HCT116 (cell line): Measurements from ENCODE around the gene LRRK1. TPM values are rescaled to one million over a fixed set of nuclear protein-coding genes. Genes with fewer than 3 reads are reported as not detected.

Source experiments
- ATAC-seq: fragments of 200-7000 bp; cut with Tn5 transposase; 2 replicates; pipeline ENCODE4 v1.9.1; 2020; ENCODE audit warnings: mild to moderate bottlenecking, moderate library complexity
- BruUV-seq: library from RNA; stranded (reverse); fragments of 400-500 nt; replicated peaks from 2 replicates; lab custom pipeline; 2021; lab: Mats Ljungman, UMichigan
- CTCF ChIA-PET: fragments of 300-600 bp; sonication (Branson Sonifier 250); formaldehyde crosslinking; loops from one replicate; lab custom pipeline; 2021; ENCODE audit warnings: antibody characterized with exemption; lab: Charles Lee
- POLR2A ChIA-PET: fragments of 300-600, 350-600 bp; sonication (Branson Sonifier 250); formaldehyde crosslinking; loops from one replicate; lab custom pipeline; 2021; ENCODE audit warnings: antibody characterized with exemption; lab: Charles Lee
- RAD21 ChIA-PET, 2 experiments: fragments of 300-600 bp; sonication (Branson Sonifier 250); formaldehyde crosslinking; loops; one replicate each; lab custom pipeline; 2023; ENCODE audit warnings: low total read pairs in 2 of 2; ENCODE audit not compliant: uncharacterized antibody in 2 of 2, unreplicated experiment in 2 of 2, low non-redundant PET in 1 of 2; lab: Charles Lee
- DNase-seq: peaks from one replicate; pipeline ENCODE4 v3.0.0-alpha.2; 2010; ENCODE audit warnings: low read depth, low spot score
- H2AFZ ChIP-seq: fragments of 200-600 bp; shearing (Covaris generic), sonication (generic); 2 replicates; pipeline ENCODE4 v1.6.1; 2017; ENCODE audit warnings: low read depth, mixed run types, mixed read lengths, antibody characterized with exemption, low read length; ENCODE audit not compliant: poor library complexity, severe bottlenecking
- H3K27ac ChIP-seq: 2 replicates; pipeline ENCODE4 v1.5.1; 2012; ENCODE audit warnings: low read depth, low read length
- H3K27me3 ChIP-seq: fragments of 200-600 bp; sonication (generic); 2 replicates; pipeline ENCODE4 v1.6.1; 2016; ENCODE audit warnings: mixed run types, low read length, mixed read lengths; ENCODE audit not compliant: insufficient read depth
- H3K36me3 ChIP-seq, 2 experiments: fragments of 200-500 bp in 1 of 2; fragments of 200-600 bp in 1 of 2; sonication (Bioruptor generic) in 1 of 2; sonication (generic) in 1 of 2; 2 replicates each; pipeline versions ENCODE4 v1.5.1 to v1.6.1; 2014 to 2016; ENCODE audit warnings: low read length in 2 of 2, inconsistent platforms in 1 of 2, mixed read lengths in 1 of 2, mixed run types in 1 of 2; ENCODE audit not compliant: insufficient read depth in 2 of 2, control insufficient read depth in 1 of 2
- H3K4me1 ChIP-seq, 2 experiments: fragments of 200-600 bp in 1 of 2; sonication (generic) in 1 of 2; 2 replicates each; pipeline versions ENCODE4 v1.5.1 to v1.6.1; 2012 to 2017; ENCODE audit warnings: low read length in 2 of 2, inconsistent platforms in 1 of 2, mild to moderate bottlenecking in 1 of 2, mixed read lengths in 1 of 2, mixed run types in 1 of 2, moderate library complexity in 1 of 2; ENCODE audit not compliant: insufficient read depth in 2 of 2, control insufficient read depth in 1 of 2
- H3K4me2 ChIP-seq: fragments of 200-600 bp; sonication (generic); 2 replicates; pipeline ENCODE4 v1.6.1; 2017; ENCODE audit warnings: mixed run types, low read length, mixed read lengths
- H3K4me3 ChIP-seq, 2 experiments: fragments of 200-600 bp in 1 of 2; sonication (generic) in 1 of 2; replicated peaks in 1 of 2; 2 replicates each; pipeline ENCODE4 v1.5.1; 2011 to 2016; ENCODE audit warnings: low read length in 2 of 2, control low read depth in 1 of 2, low read depth in 1 of 2, mild to moderate bottlenecking in 1 of 2, mixed read lengths in 1 of 2, mixed run types in 1 of 2
- H3K79me2 ChIP-seq: fragments of 200-600 bp; sonication (generic); 2 replicates; pipeline ENCODE4 v1.6.1; 2017; ENCODE audit warnings: mild to moderate bottlenecking, mixed run types, low read length, moderate library complexity, mixed read lengths; ENCODE audit not compliant: insufficient read depth
- H3K9ac ChIP-seq: fragments of 200-600 bp; sonication (generic); 2 replicates; pipeline ENCODE4 v1.6.1; 2016; ENCODE audit warnings: low read length, mixed read lengths
- H3K9me2 ChIP-seq: fragments of 200-600 bp; sonication (generic), shearing (Covaris generic); 2 replicates; pipeline ENCODE4 v1.6.1; 2017; ENCODE audit warnings: mixed run types, mild to moderate bottlenecking, moderate library complexity; ENCODE audit not compliant: insufficient read depth
- H3K9me3 ChIP-seq, 2 experiments: fragments of 200-500 bp in 1 of 2; fragments of 200-600 bp in 1 of 2; sonication (Bioruptor generic) in 1 of 2; sonication (generic) in 1 of 2; 2 replicates each; pipeline ENCODE4 v1.6.1; 2014 to 2017; ENCODE audit warnings: low read length in 2 of 2, mixed read lengths in 2 of 2, inconsistent platforms in 1 of 2, low read depth in 1 of 2, mild to moderate bottlenecking in 1 of 2, mixed run types in 1 of 2, moderate library complexity in 1 of 2; ENCODE audit not compliant: control insufficient read depth in 1 of 2, insufficient read depth in 1 of 2
- H4K20me1 ChIP-seq: fragments of 200-600 bp; sonication (generic), shearing (Covaris generic); 2 replicates; pipeline ENCODE4 v1.6.1; 2017; ENCODE audit warnings: mixed run types, mild to moderate bottlenecking, moderate library complexity; ENCODE audit not compliant: insufficient read depth
- EZH2phosphoT487 ChIP-seq: fragments of 200-600 bp; IDR thresholded peaks from 2 replicates; pipeline ENCODE4 v1.6.1; 2018; ENCODE audit warnings: antibody characterized with exemption, borderline replicate concordance
- FOSL1 ChIP-seq: IDR thresholded peaks from 2 replicates; pipeline ENCODE4 v1.6.1; 2012; ENCODE audit warnings: low read depth
- POLR2A ChIP-seq: IDR thresholded peaks from 2 replicates; pipeline ENCODE4 v1.7.0; 2011; ENCODE audit warnings: borderline replicate concordance; ENCODE audit not compliant: insufficient read depth, insufficient read length; ENCODE audit errors: extremely low read depth
- SIN3A ChIP-seq: IDR thresholded peaks from 2 replicates; pipeline ENCODE4 v1.6.1; 2012; ENCODE audit warnings: low read depth
- SRF ChIP-seq: IDR thresholded peaks from 2 replicates; pipeline ENCODE4 v1.6.1; 2012; ENCODE audit warnings: low read depth
- TCF7L2 ChIP-seq: IDR thresholded peaks from 2 replicates; pipeline ENCODE4 v1.7.0; 2011; ENCODE audit warnings: borderline replicate concordance, inconsistent platforms; ENCODE audit not compliant: insufficient read depth, insufficient read length; ENCODE audit errors: extremely low read depth
- YY1 ChIP-seq: IDR thresholded peaks from 2 replicates; pipeline ENCODE4 v1.6.1; 2011; ENCODE audit warnings: low read length, low read depth, moderate library complexity, mild to moderate bottlenecking; ENCODE audit not compliant: insufficient replicate concordance; ENCODE audit errors: extremely low read depth
- ZFX ChIP-seq: fragments of 450-650 bp; IDR thresholded peaks from 2 replicates; pipeline ENCODE4 v1.6.1; 2017
- intact Hi-C: fragments of 100-400 bp; cut with micrococcal nuclease; formaldehyde crosslinking; loops from 2 replicates; pipeline ENCODE4 v1.10.0; 2022
- total RNA-seq: library from RNA; stranded (reverse); gene quantifications from one replicate; pipeline ENCODE4 v1.2.1, GENCODE V29; 2021; ENCODE audit not compliant: unreplicated experiment
- TF ChIP-seq, protein P1 (sequence below): IDR thresholded peaks from 2 replicates; pipeline ENCODE4 v1.6.1; 2011; ENCODE audit warnings: mild to moderate bottlenecking, low read length, moderate library complexity; ENCODE audit not compliant: insufficient replicate concordance; ENCODE audit errors: extremely low read depth
- TF ChIP-seq, protein P2 (sequence below): IDR thresholded peaks from 2 replicates; pipeline ENCODE4 v1.6.1; 2012; ENCODE audit warnings: low read depth

LRRK1 gene
- total RNA-seq, 1 experiment from 2014 or later: 21.6 TPM

- intact Hi-C loops: no loop called here
- no peaks in the 10 kb centered on the region; a peak in 1 of 4 replicates for H3K9me3 ChIP-seq
- no peaks in the 10 kb centered on the region for H3K36me3 ChIP-seq
- ATAC-seq (no peak), DNase-seq (no peak)
- H3K27ac ChIP-seq: no peak overlapping the region
- no TSS peak for BruUV-seq
- H3K9ac ChIP-seq: no peak overlapping the region
- no peaks in the 10 kb centered on the region for H3K4me1 ChIP-seq
- H3K27me3 ChIP-seq: no peaks in the 10 kb centered on the region
- no peak overlapping the region for H2AFZ ChIP-seq
- H3K79me2 ChIP-seq: no peaks in the 10 kb centered on the region
- no peaks in the 10 kb centered on the region for H4K20me1 ChIP-seq
- no peaks in the 10 kb centered on the region for H3K9me2 ChIP-seq
- no peak overlapping the region for H3K4me3 ChIP-seq
- RAD21 ChIA-PET: no interaction called here
- POLR2A ChIA-PET: no interaction called here
- TF ChIP-seq EZH2phosphoT487 (no peak), SIN3A (no peak)
- H3K4me2 ChIP-seq: no peak overlapping the region
- CTCF ChIA-PET: no interaction called here
Measured at GRCh38 chr15:101113114-101114005, 194.2 kb downstream of the LRRK1 start.

GRCh38 chr15:101114166-101114565 is 195.0 kb downstream of the LRRK1 start:
- DNase-seq (no peak), ATAC-seq (no peak)
- H3K36me3 ChIP-seq: no peaks in the 10 kb centered on the region
- no peaks in the 10 kb centered on the region for H3K79me2 ChIP-seq
- RAD21 ChIA-PET: no interaction called here
- H3K4me1 ChIP-seq: no peaks in the 10 kb centered on the region
- no peak overlapping the region for H3K9ac ChIP-seq
- POLR2A ChIA-PET: no interaction called here
- CTCF ChIA-PET: no interaction called here
- no peak overlapping the region for H3K4me2 ChIP-seq
- no peaks in the 10 kb centered on the region for H3K27me3 ChIP-seq
- TF ChIP-seq, protein P1, sequence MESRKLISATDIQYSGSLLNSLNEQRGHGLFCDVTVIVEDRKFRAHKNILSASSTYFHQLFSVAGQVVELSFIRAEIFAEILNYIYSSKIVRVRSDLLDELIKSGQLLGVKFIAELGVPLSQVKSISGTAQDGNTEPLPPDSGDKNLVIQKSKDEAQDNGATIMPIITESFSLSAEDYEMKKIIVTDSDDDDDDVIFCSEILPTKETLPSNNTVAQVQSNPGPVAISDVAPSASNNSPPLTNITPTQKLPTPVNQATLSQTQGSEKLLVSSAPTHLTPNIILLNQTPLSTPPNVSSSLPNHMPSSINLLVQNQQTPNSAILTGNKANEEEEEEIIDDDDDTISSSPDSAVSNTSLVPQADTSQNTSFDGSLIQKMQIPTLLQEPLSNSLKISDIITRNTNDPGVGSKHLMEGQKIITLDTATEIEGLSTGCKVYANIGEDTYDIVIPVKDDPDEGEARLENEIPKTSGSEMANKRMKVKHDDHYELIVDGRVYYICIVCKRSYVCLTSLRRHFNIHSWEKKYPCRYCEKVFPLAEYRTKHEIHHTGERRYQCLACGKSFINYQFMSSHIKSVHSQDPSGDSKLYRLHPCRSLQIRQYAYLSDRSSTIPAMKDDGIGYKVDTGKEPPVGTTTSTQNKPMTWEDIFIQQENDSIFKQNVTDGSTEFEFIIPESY: no peak
- TF ChIP-seq SRF: no peak
- TF ChIP-seq, protein P2, sequence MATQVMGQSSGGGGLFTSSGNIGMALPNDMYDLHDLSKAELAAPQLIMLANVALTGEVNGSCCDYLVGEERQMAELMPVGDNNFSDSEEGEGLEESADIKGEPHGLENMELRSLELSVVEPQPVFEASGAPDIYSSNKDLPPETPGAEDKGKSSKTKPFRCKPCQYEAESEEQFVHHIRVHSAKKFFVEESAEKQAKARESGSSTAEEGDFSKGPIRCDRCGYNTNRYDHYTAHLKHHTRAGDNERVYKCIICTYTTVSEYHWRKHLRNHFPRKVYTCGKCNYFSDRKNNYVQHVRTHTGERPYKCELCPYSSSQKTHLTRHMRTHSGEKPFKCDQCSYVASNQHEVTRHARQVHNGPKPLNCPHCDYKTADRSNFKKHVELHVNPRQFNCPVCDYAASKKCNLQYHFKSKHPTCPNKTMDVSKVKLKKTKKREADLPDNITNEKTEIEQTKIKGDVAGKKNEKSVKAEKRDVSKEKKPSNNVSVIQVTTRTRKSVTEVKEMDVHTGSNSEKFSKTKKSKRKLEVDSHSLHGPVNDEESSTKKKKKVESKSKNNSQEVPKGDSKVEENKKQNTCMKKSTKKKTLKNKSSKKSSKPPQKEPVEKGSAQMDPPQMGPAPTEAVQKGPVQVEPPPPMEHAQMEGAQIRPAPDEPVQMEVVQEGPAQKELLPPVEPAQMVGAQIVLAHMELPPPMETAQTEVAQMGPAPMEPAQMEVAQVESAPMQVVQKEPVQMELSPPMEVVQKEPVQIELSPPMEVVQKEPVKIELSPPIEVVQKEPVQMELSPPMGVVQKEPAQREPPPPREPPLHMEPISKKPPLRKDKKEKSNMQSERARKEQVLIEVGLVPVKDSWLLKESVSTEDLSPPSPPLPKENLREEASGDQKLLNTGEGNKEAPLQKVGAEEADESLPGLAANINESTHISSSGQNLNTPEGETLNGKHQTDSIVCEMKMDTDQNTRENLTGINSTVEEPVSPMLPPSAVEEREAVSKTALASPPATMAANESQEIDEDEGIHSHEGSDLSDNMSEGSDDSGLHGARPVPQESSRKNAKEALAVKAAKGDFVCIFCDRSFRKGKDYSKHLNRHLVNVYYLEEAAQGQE: no peak
- no peak for TF ChIP-seq SIN3A
- TF ChIP-seq YY1: no peak
- no peak for TF ChIP-seq ZFX
- no peak for TF ChIP-seq TCF7L2
- no peak for TF ChIP-seq FOSL1
- TF ChIP-seq POLR2A: no peak
- TF ChIP-seq, all 23 proteins: peak for 0
- Histone ChIP-seq H2AFZ (no peak overlapping the region), H3K9me3 (no peaks in the 10 kb centered on the region), H4K20me1 (no peaks in the 10 kb centered on the region), H3K4me3 (no peak overlapping the region), H3K9me2 (no peaks in the 10 kb centered on the region), H3K27ac (no peak overlapping the region)
- intact Hi-C loops: no loop called here
- BruUV-seq: no TSS peak
